Gastroesophageal sphincter (tissue), 4 donors: Measurements from ENCODE around the gene ARHGAP25. TPM values are rescaled to one million over a fixed set of nuclear protein-coding genes. Genes with fewer than 3 reads are reported as not detected.

Source experiments
- ATAC-seq: fragments of 150-250 bp; one replicate; pipeline ENCODE4 v1.9.1; 2016; ENCODE audit warnings: mild to moderate bottlenecking, moderate library complexity
- H3K27ac ChIP-seq, 4 donors: fragments of 200-600 bp; sonication (generic) in 3 of 4; 1 replicate in 3 of 4; 2 replicates in 1 of 4; pipeline ENCODE4 v1.5.1; 2016 to 2019
- H3K27me3 ChIP-seq: fragments of 200-600 bp; sonication (generic); one replicate; pipeline ENCODE4 v1.5.1; 2019
- H3K36me3 ChIP-seq, 2 donors: fragments of 200-600 bp; sonication (generic); one replicate each; pipeline ENCODE4 v1.5.1; 2019; ENCODE audit warnings: control low read depth in 1 of 2
- H3K4me1 ChIP-seq, 3 donors: fragments of 200-600 bp; sonication (generic); 1 replicate in 2 of 3; 2 replicates in 1 of 3; pipeline ENCODE4 v1.5.1; 2016 to 2019; ENCODE audit warnings: control low read depth in 2 of 3
- H3K4me3 ChIP-seq, 2 donors: fragments of 200-600 bp; sonication (generic); one replicate each; pipeline ENCODE4 v1.5.1; 2019; ENCODE audit warnings: mild to moderate bottlenecking in 1 of 2, moderate library complexity in 1 of 2
- H3K9me3 ChIP-seq, 3 donors: fragments of 200-600 bp; sonication (generic); one replicate each; pipeline ENCODE4 v1.5.1; 2017 to 2019; ENCODE audit warnings: control low read depth in 2 of 3
- CTCF ChIP-seq, 4 experiments: fragments of 200-600 bp in 2 of 4; fragments of 450-650 bp in 2 of 4; sonication (generic) in 1 of 4; IDR thresholded peaks; one replicate each; pipeline ENCODE4 v1.5.1; 2017 to 2019; ENCODE audit warnings: antibody characterized with exemption in 4 of 4, mild to moderate bottlenecking in 2 of 4, moderate library complexity in 2 of 4
- EP300 ChIP-seq: sonication (generic); formaldehyde crosslinking; IDR thresholded peaks from one replicate; pipeline ENCODE4 v1.6.1; 2017; ENCODE audit warnings: antibody characterized with exemption, mild to moderate bottlenecking
- POLR2A ChIP-seq, 2 donors: fragments of 450-650 bp; IDR thresholded peaks; one replicate each; pipeline ENCODE4 v1.6.1; 2017; ENCODE audit warnings: antibody characterized with exemption in 2 of 2, mild to moderate bottlenecking in 2 of 2, moderate library complexity in 1 of 2
- POLR2AphosphoS5 ChIP-seq: sonication (generic); formaldehyde crosslinking; IDR thresholded peaks from one replicate; pipeline ENCODE4 v1.6.1; 2017; ENCODE audit warnings: antibody characterized with exemption
- WGBS, 2 donors: methylation state at CpG; one replicate each; pipeline ENCODE4 v1.1.5; 2018; ENCODE audit warnings: low coverage in 1 of 2; 5-methylcytosine and 5-hydroxymethylcytosine counted together
- total RNA-seq, 4 donors: library from RNA; depleted of rRNA; stranded (reverse); fragments of >200 nt; gene quantifications; one replicate each; pipeline ENCODE4 v1.1.0, GENCODE V29; 2016

Gene ARHGAP25
- total RNA-seq, 4 donors from 2014 or later = 2.2 to 7.3 (median 4.4) TPM

GRCh38 chr2:68698567-68699377, 35.8 kb upstream of the ARHGAP25 start:
- H3K27ac ChIP-seq = no peak overlapping the region
- TF ChIP-seq EP300 = no peak
- no peak for TF ChIP-seq CTCF (IDR thresholded peaks at IDR 0.05)
- TF ChIP-seq POLR2AphosphoS5 = no peak
- no peak for TF ChIP-seq POLR2A (IDR thresholded peaks at IDR 0.05)
- 65 to 72% methylated on average over 3 to 4 of the region's 4 CpGs for WGBS, 2 donors
- ATAC-seq = no peak
- H3K4me3 ChIP-seq = no peak overlapping the region
- no peaks in the 10 kb centered on the region for H3K36me3 ChIP-seq
- H3K27me3 ChIP-seq = peaks cover 10% of the 10 kb centered on the region
- H3K9me3 ChIP-seq = peaks cover 0 to 8% (median 0%) of the 10 kb centered on the region in 3 donors
- no peaks in the 10 kb centered on the region for H3K4me1 ChIP-seq

GRCh38 chr2:68700560-68700959, 34.1 kb upstream of the ARHGAP25 start:
- no peak for ATAC-seq
- TF ChIP-seq POLR2AphosphoS5 (no peak), CTCF (IDR thresholded peaks at IDR 0.05) (no peak), EP300 (no peak), POLR2A (IDR thresholded peaks at IDR 0.05) (no peak)
- Histone ChIP-seq H3K9me3 (peaks cover 0 to 8% (median 0%) of the 10 kb centered on the region in 3 donors), H3K4me1 (no peaks in the 10 kb centered on the region), H3K27ac (no peak overlapping the region), H3K27me3 (peaks cover 10% of the 10 kb centered on the region), H3K4me3 (no peak overlapping the region), H3K36me3 (no peaks in the 10 kb centered on the region)
- WGBS, 2 donors = 96 to 100% methylated on average over 2 of the region's 2 CpGs

GRCh38 chr2:68706637-68707036, 28.0 kb upstream of the ARHGAP25 start:
- ATAC-seq = no peak
- Histone ChIP-seq H3K36me3 (no peaks in the 10 kb centered on the region), H3K9me3 (no peaks in the 10 kb centered on the region), H3K27ac (no peak overlapping the region), H3K4me1 (no peaks in the 10 kb centered on the region), H3K27me3 (no peaks in the 10 kb centered on the region), H3K4me3 (no peak overlapping the region)
- 51 to 100% methylated on average over 2 to 3 of the region's 3 CpGs for WGBS, 2 donors
- no peak for TF ChIP-seq POLR2A (IDR thresholded peaks at IDR 0.05)
- no peak for TF ChIP-seq CTCF (IDR thresholded peaks at IDR 0.05)
- no peak for TF ChIP-seq POLR2AphosphoS5
- TF ChIP-seq EP300 = no peak

- H3K9me3 ChIP-seq = no peaks in the 10 kb centered on the region
- 82 to 86% methylated on average over 1 of the region's 3 CpGs for WGBS, 2 donors
- no peak for ATAC-seq
- H3K4me3 ChIP-seq = no peak overlapping the region
- H3K36me3 ChIP-seq = no peaks in the 10 kb centered on the region
- no peak overlapping the region for H3K27ac ChIP-seq
- H3K27me3 ChIP-seq = no peaks in the 10 kb centered on the region
- no peaks in the 10 kb centered on the region for H3K4me1 ChIP-seq
- TF ChIP-seq POLR2AphosphoS5 (no peak), POLR2A (IDR thresholded peaks at IDR 0.05) (no peak), CTCF (IDR thresholded peaks at IDR 0.05) (no peak), EP300 (no peak)
Measured at GRCh38 chr2:68708629-68709028, 26.0 kb upstream of the ARHGAP25 start.

GRCh38 chr2:68709421-68709911, 25.1 kb upstream of the ARHGAP25 start:
- Histone ChIP-seq H3K9me3 (no peaks in the 10 kb centered on the region), H3K27me3 (peaks cover under 1% of the 10 kb centered on the region), H3K4me1 (no peaks in the 10 kb centered on the region), H3K27ac (no peak overlapping the region), H3K4me3 (no peak overlapping the region), H3K36me3 (no peaks in the 10 kb centered on the region)
- TF ChIP-seq POLR2AphosphoS5 = no peak
- peak; percentile 24 to 69 (median 48) for TF ChIP-seq CTCF (IDR thresholded peaks at IDR 0.05)
- peak; percentile 48 for ATAC-seq
- WGBS, 2 donors = 0 to 4% methylated on average over 1 to 4 of the region's 5 CpGs
